ENCODE measurements around the gene PPT1. TPM values are rescaled to one million over a fixed set of nuclear protein-coding genes. Genes with fewer than 3 reads are reported as not detected.
A peak's percentile ranks its signal among the peaks of the same experiment; 100 is the strongest.

The PPT1 gene
- total and polyA plus RNA-seq, 2 of the 4 experiments (the other 2 are of a cell fraction): 22.7 to 55.4 TPM

DNA sequence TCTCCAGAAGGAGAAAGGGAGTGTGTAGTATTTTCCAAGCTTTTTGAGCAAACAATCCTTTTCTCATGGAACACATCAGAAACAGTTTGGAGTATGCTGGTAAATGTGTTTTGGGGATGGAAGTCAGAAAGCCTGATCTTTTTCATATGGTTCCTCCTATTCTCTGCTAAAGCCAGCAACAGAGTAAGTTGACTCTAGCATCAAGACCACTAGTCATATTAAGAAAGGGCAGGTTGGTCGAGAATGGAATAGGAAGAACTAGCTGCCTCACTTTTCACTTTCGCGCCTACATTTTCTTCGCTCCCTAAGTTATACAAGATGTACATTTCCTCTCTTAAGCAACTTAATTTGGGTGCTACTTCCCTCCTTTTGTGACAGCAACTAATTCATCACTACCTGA is 24.0 kb downstream of the PPT1 start:
- no peak overlapping the region for H3K18ac ChIP-seq (ENCODE audit: low read depth, low read length)
- H2BK5ac ChIP-seq (ENCODE audit: low read depth, low read length, poor library complexity, severe bottlenecking): no peak overlapping the region
- H3K27me3 ChIP-seq (ENCODE audit: control insufficient read depth, insufficient read depth, low read length): no peaks in the 10 kb centered on the region
- intact Hi-C loops (cut with micrococcal nuclease): no loop called here
- no peak overlapping the region for H2BK120ac ChIP-seq (ENCODE audit: low read depth, low read length)
- H3K27ac ChIP-seq (ENCODE audit: insufficient read depth, low read length): no peak overlapping the region
- H4K8ac ChIP-seq (ENCODE audit: low read depth in 2 of 2, low read length in 2 of 2): no peak overlapping the region
- no peak for TF ChIP-seq RFX5 (IDR thresholded peaks at IDR 0.05; ENCODE audit: low read depth, low read length)
- no peak for TF ChIP-seq CEBPB (IDR thresholded peaks at IDR 0.05; ENCODE audit: low read depth, low read length)
- no peak for TF ChIP-seq MXI1 (IDR thresholded peaks at IDR 0.05; ENCODE audit: borderline replicate concordance, low read depth, low read length)
- no peak for TF ChIP-seq RAD21 (IDR thresholded peaks at IDR 0.05; ENCODE audit: low read length)
- no peak for TF ChIP-seq CHD1 (IDR thresholded peaks at IDR 0.05; ENCODE audit: low read depth, low read length)
- no peak for TF ChIP-seq NFE2L2 (IDR thresholded peaks at IDR 0.05; ENCODE audit: low read depth, low read length)
- no peak for TF ChIP-seq MAFK (IDR thresholded peaks at IDR 0.05; ENCODE audit: low read depth, low read length)
- no peak for TF ChIP-seq POLR2A (IDR thresholded peaks at IDR 0.05; ENCODE audit: low read depth, low read length)
- TF ChIP-seq USF2 (IDR thresholded peaks at IDR 0.05; ENCODE audit: low read depth, low read length): no peak
- TF ChIP-seq BHLHE40 (IDR thresholded peaks at IDR 0.05; ENCODE audit: low read depth, low read length): no peak
- TF ChIP-seq RCOR1 (IDR thresholded peaks at IDR 0.05; ENCODE audit: insufficient replicate concordance, low read length): no peak
- no peak for TF ChIP-seq FOS (IDR thresholded peaks at IDR 0.05; ENCODE audit: low read depth, low read length)
- TF ChIP-seq SMC3 (IDR thresholded peaks at IDR 0.05; ENCODE audit: low read depth, low read length): no peak
- TF ChIP-seq MAZ (IDR thresholded peaks at IDR 0.05; ENCODE audit: borderline replicate concordance, low read depth, low read length): no peak
- TF ChIP-seq ELK1 (IDR thresholded peaks at IDR 0.05; ENCODE audit: borderline replicate concordance, low read depth, low read length): no peak
- TF ChIP-seq, protein P1, sequence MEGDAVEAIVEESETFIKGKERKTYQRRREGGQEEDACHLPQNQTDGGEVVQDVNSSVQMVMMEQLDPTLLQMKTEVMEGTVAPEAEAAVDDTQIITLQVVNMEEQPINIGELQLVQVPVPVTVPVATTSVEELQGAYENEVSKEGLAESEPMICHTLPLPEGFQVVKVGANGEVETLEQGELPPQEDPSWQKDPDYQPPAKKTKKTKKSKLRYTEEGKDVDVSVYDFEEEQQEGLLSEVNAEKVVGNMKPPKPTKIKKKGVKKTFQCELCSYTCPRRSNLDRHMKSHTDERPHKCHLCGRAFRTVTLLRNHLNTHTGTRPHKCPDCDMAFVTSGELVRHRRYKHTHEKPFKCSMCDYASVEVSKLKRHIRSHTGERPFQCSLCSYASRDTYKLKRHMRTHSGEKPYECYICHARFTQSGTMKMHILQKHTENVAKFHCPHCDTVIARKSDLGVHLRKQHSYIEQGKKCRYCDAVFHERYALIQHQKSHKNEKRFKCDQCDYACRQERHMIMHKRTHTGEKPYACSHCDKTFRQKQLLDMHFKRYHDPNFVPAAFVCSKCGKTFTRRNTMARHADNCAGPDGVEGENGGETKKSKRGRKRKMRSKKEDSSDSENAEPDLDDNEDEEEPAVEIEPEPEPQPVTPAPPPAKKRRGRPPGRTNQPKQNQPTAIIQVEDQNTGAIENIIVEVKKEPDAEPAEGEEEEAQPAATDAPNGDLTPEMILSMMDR (conservative IDR thresholded peaks at IDR 0.05; ENCODE audit: low read depth, low read length): no peak
- no peak overlapping the region for H3K56ac ChIP-seq (ENCODE audit: extremely low read depth, insufficient read depth, low read length)
- H2BK15ac ChIP-seq (ENCODE audit: low read depth, low read length): no peak overlapping the region
- BruUV-seq (replicated peaks): TSS peak; percentile 91
- H3K4ac ChIP-seq (ENCODE audit: low read depth, low read length): no peak overlapping the region
- 0 out of 2 replicates have a peak, but pooled peaks cover 5% of the 10 kb centered on the region for H3K9me1 ChIP-seq (ENCODE audit: insufficient read depth, low read length)
- H3K23ac ChIP-seq (ENCODE audit: low read depth, low read length): no peak overlapping the region
- no peak overlapping the region for H2AFZ ChIP-seq (replicated peaks; ENCODE audit: low read length, poor library complexity)
- no CpG with 5 or more reads among the region's 4 CpGs for WGBS, 2 experiments (ENCODE audit: extremely low coverage in 2 of 2, insufficient read length in 1 of 2)
- no peak overlapping the region for H3K14ac ChIP-seq (replicated peaks; ENCODE audit: low read depth, low read length)
- ChIA-PET POLR2A (ENCODE audit: unreplicated experiment) (no interaction called here), CTCF (interaction anchor here (1.4 kb wide), 1 partner anchor 266 kb away, joined by 4 read pairs; no protein-coding TSS in a partner anchor)
- no peak overlapping the region for H3K4me3 ChIP-seq (ENCODE audit: insufficient read depth, low read depth, low read length)
- H2BK20ac ChIP-seq (ENCODE audit: low read depth, low read length): no peak overlapping the region
- in situ Hi-C loops (cut with MboI; ENCODE audit: low sequenced_read_pairs): no loop called here
- H3K79me1 ChIP-seq (ENCODE audit: low read depth in 1 of 2, low read length in 2 of 2): peaks cover 7 to 30% of the 10 kb centered on the region in 2 experiments; a peak in 3 of 4 replicates
- no peak for ATAC-seq (ENCODE audit: low read depth)
- no peak overlapping the region for H4K5ac ChIP-seq (ENCODE audit: low read depth, low read length)
- H3K4me2 ChIP-seq (ENCODE audit: low read depth, low read length): no peak overlapping the region
- no peaks in the 10 kb centered on the region for H3K9me3 ChIP-seq (ENCODE audit: control insufficient read depth, insufficient read depth, low read length)
- peaks cover 52% of the 10 kb centered on the region for H3K36me3 ChIP-seq (ENCODE audit: control insufficient read depth, insufficient read depth, low read length)
- peaks cover 12% of the 10 kb centered on the region for H4K20me1 ChIP-seq (ENCODE audit: insufficient read depth, low read length)
- no peak overlapping the region for H4K91ac ChIP-seq (ENCODE audit: insufficient read depth, low read depth, low read length)
- peaks cover 5% of the 10 kb centered on the region for H3K4me1 ChIP-seq (ENCODE audit: control insufficient read depth, insufficient read depth, low read length)
- no peak for DNase-seq
- no peak overlapping the region for H2AK5ac ChIP-seq (ENCODE audit: low read depth, low read length)
- no peak overlapping the region for H3K9ac ChIP-seq (ENCODE audit: low read depth, low read length)
- dilution Hi-C loops (cut with HindIII; ENCODE audit: low sequenced_read_pairs, unreplicated experiment): no loop called here
- no peak overlapping the region for H2AK9ac ChIP-seq (replicated peaks; ENCODE audit: low read depth, low read length, poor library complexity)
